HUES48 (cell line): ENCODE data around the gene CDCP1.
"Not testable (repeated sequence)": the region's sequence is repeated elsewhere in the genome, so short reads cannot be mapped to it uniquely, and the experiment has no call there.

ENCODE experiments used
- H3K27ac ChIP-seq: one replicate; pipeline ENCODE4 v1.7.0; 2013; ENCODE audit warnings: low read depth, low read length, inconsistent platforms
- H3K27me3 ChIP-seq: 2 replicates; pipeline ENCODE4 v1.6.1; 2013; ENCODE audit warnings: mild to moderate bottlenecking, low read length; ENCODE audit not compliant: control insufficient read depth, insufficient read depth
- H3K36me3 ChIP-seq: 2 replicates; pipeline ENCODE4 v1.6.1; 2013; ENCODE audit warnings: low read length; ENCODE audit not compliant: control insufficient read depth, insufficient read depth
- H3K4me1 ChIP-seq: 2 replicates; pipeline ENCODE4 v1.6.1; 2013; ENCODE audit warnings: mild to moderate bottlenecking, low read length; ENCODE audit not compliant: control insufficient read depth, insufficient read depth
- H3K4me3 ChIP-seq: 2 replicates; pipeline ENCODE4 v1.5.1; 2013; ENCODE audit warnings: mild to moderate bottlenecking, low read depth, low read length
- H3K9ac ChIP-seq: 2 replicates; pipeline ENCODE4 v1.6.1; 2013; ENCODE audit warnings: mild to moderate bottlenecking, low read depth, low read length, moderate library complexity
- H3K9me3 ChIP-seq: 2 replicates; pipeline ENCODE4 v1.6.1; 2013; ENCODE audit warnings: low read length; ENCODE audit not compliant: control insufficient read depth, insufficient read depth

Gene CDCP1

DNA sequence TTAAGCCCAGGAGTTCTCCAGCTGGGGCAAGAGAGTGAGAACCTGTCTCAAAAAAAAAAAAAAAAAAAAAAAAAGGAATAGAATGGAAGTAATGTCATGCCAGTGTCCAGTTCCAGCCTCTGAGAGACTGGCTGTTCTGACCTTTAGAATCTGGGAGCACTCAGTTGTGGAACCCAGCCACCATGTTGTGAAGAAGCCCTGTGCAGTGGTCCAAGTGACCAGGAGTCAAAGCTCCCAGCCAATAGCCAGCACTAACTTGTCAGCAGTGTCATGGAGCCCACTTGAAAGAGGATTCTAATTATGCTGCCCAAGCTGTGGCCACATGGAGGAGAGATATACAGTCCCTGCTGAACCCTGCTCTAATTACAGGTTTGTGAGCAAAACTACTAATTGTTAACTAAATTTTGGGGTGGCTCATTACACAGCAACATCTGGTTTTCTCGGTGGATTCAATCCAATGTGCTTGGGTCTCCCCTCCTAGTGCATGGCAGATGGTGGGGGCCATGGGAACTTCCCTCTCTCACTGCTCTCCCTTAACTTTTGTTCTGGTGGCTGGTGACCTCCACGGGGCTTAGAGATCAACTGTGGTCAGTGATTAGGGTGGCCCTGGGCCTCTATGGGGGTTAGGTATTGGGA lies 64.6 kb downstream of the CDCP1 start:
- Histone ChIP-seq H3K27me3 (no peaks in the 10 kb centered on the region), H3K27ac (no peak overlapping the region), H3K4me3 (no peak overlapping the region), H3K9me3 (no peaks in the 10 kb centered on the region), H3K36me3 (peaks cover 30% of the 10 kb centered on the region), H3K4me1 (peaks cover 2% of the 10 kb centered on the region; the same call in 1 of the 2 replicates), H3K9ac (no peak overlapping the region)

DNA sequence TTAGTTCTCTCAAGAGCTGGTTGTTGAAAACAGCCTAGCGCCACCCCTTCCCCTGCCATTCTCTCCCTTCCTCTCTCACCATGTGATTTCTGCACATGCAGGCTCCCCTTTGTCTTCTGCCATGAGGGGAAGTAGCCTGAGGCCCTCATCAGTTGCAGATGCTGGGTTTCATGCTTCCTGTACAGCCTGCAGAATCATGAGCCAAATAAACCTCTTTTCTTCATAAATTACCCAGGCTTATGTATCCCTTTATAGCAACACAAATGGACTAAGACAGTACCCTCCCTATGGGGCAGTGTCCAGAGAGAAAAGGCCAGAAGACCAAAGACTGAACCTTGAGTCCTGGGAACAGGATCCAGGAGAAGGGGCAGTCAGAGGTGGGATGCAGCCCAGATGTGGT lies 65.4 kb downstream of the CDCP1 start:
- Histone ChIP-seq H3K36me3 (peaks cover 22% of the 10 kb centered on the region), H3K27me3 (no peaks in the 10 kb centered on the region), H3K27ac (no peak overlapping the region), H3K4me3 (no peak overlapping the region), H3K9ac (no peak overlapping the region), H3K9me3 (no peaks in the 10 kb centered on the region), H3K4me1 (no peaks in the 10 kb centered on the region)

DNA sequence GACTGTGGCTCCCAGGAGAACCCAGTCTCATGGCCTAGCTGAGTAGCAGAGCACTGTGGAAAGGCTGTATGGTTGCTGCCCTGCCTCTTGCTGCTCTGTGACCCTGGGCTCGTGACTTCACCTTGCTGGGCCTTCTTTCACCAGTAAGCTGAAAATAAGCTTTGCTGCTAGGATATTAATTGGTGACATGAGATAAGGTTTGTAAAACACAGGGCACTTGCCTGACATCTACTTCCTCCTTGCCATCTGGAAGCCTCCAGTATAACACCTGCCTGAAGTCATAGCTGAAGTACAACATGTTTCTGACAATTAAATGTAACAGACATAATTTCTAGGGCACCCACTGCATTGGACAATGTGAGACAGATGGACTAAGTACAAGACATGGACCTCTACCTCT lies 66.5 kb downstream of the CDCP1 start:
- peaks cover 11% of the 10 kb centered on the region for H3K36me3 ChIP-seq
- no peaks in the 10 kb centered on the region for H3K4me1 ChIP-seq
- no peak overlapping the region for H3K9ac ChIP-seq
- H3K27ac ChIP-seq, result no peak overlapping the region
- no peaks in the 10 kb centered on the region for H3K27me3 ChIP-seq
- H3K9me3 ChIP-seq, result no peaks in the 10 kb centered on the region
- H3K4me3 ChIP-seq, result no peak overlapping the region

DNA sequence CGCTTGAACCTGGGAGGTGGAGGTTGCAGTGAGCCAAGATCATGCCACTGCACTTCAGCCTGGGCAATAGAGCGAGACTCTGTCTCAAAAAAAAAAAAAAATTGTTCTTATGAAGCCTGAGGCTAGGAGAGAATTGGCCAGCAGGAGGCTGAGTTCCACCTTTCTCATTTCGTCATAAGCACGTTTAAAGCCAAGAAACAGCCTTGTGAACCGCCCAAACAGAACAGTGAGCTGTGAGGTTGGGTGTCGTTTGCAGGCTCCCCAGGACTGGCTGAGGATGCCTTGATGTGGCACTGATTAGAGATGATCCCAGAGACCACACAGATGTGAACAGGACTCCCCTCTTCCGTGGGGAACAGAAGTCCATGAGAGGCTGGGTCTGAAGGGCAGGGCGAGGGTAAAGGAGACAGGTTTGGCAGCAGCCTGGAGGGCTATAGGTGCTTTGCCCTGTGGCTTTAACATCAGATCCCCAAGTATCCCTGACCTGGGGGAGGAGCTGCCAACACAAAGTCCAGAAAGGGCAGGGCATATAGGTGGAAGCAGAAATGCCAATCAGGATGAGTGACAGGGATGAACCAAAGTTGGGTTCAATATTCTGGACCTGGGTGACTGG lies 67.2 kb downstream of the CDCP1 start:
- H3K4me3 ChIP-seq, result no peak overlapping the region
- peaks cover 4% of the 10 kb centered on the region for H3K36me3 ChIP-seq
- H3K9me3 ChIP-seq, result no peaks in the 10 kb centered on the region
- no peaks in the 10 kb centered on the region for H3K4me1 ChIP-seq
- no peaks in the 10 kb centered on the region for H3K27me3 ChIP-seq
- H3K27ac ChIP-seq, result no peak overlapping the region
- no peak overlapping the region for H3K9ac ChIP-seq

DNA sequence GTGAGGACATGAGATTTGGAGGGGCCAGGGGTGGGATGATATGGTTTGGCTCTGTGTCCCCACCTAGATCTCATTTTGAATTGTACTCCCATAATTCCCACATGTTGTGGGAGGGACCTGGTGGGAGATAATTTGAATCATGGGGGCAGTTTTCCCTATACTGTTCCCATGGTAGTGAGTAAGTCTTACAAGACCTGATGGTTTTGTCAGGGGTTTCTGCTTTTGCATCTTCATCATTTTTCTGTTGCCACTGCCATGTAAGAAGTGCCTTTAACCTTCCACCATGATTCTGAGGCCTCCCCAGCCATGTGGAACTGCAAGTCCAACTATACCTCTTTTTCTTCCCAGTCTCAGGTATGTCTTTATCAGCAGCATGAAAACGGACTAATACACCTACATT lies 67.9 kb downstream of the CDCP1 start:
- not testable (repeated sequence) for H3K4me3 ChIP-seq, H3K27me3 ChIP-seq, H3K4me1 ChIP-seq, H3K36me3 ChIP-seq, H3K27ac ChIP-seq, H3K9me3 ChIP-seq, H3K9ac ChIP-seq

DNA sequence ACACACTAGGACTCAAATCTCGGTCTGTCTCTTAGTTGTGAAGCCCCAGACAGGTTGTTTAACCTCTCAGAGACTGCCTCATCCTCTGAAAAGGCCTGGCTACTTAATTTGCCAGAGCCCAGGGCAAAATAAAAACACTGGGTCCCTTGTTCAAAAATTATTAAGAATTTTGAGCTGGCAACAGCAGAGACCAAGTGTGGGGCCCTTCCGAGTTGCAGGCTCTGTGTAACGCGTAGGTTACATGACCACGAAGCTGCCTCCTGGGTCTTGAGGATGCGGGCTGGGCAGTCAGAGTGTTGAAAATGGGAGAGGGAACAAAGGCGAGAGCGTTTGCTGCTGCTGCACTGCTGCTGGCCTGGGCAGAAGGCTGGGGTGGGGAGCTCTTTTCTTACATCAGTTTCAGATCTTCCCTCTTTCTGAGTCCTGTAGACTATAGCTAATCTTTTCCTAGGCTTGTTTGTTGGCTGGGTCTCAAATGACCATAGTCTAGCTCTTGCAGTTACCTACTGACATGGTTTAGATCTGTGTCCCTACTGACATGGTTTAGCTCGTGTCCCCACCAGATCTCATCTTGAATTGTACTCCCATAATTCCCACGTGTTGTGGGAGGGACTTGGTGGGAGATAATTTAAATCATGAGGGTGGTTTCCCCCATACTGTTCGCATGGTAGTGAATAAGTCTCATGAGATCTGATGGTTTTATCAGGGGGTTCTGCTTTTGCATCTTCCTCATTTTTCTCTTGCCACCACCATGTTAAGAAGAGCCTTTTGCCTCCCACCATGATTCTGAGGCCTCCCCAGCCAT lies 70.2 kb downstream of the CDCP1 start:
- Histone ChIP-seq H3K36me3 (no peaks in the 10 kb centered on the region), H3K9me3 (no peaks in the 10 kb centered on the region), H3K4me1 (no peaks in the 10 kb centered on the region), H3K9ac (no peak overlapping the region), H3K27ac (no peak overlapping the region), H3K27me3 (no peaks in the 10 kb centered on the region), H3K4me3 (no peak overlapping the region)

DNA sequence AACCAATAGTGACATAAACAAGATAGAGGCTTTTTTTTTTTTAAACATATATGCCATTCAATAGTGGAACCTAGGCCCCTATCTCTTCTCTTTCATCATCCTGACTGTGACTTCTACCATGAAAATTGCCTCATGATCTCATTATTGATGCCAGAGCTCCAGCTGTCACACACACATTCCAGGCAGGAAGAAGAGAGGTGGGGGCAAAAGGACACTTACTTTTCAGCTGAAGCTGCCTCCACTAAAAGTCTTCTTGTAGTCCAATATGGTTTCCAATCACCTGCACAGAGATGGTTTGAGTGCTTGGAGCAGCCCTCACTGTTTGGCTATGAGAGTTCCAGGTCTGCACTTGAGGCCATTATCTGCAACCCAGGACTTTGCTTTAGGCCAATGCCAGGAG lies 75.1 kb downstream of the CDCP1 start:
- no peaks in the 10 kb centered on the region for H3K9me3 ChIP-seq
- H3K4me1 ChIP-seq, result no peaks in the 10 kb centered on the region
- no peak overlapping the region for H3K27ac ChIP-seq
- H3K9ac ChIP-seq, result no peak overlapping the region
- no peaks in the 10 kb centered on the region for H3K36me3 ChIP-seq
- H3K27me3 ChIP-seq, result no peaks in the 10 kb centered on the region
- no peak overlapping the region for H3K4me3 ChIP-seq

DNA sequence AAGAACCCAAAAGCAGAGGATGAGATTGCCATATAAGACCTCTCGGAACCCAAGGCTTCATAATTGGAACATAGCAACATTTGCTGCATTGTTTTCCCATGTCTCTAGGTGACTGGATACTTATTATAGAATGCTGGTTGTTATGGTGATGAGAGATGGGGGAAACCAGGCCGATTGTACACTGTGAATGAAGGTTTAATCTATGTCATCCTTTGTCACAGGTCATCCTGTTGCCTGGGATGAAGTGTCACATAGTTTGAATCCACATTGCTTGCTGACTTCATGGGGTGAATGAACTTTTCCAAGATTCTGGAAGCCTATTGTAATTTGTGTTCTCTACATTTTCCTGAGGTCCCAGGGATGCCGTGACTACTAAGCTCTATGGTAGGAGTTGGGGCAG lies 78.2 kb downstream of the CDCP1 start:
- no peak overlapping the region for H3K9ac ChIP-seq
- no peak overlapping the region for H3K27ac ChIP-seq
- H3K27me3 ChIP-seq, result no peaks in the 10 kb centered on the region

DNA sequence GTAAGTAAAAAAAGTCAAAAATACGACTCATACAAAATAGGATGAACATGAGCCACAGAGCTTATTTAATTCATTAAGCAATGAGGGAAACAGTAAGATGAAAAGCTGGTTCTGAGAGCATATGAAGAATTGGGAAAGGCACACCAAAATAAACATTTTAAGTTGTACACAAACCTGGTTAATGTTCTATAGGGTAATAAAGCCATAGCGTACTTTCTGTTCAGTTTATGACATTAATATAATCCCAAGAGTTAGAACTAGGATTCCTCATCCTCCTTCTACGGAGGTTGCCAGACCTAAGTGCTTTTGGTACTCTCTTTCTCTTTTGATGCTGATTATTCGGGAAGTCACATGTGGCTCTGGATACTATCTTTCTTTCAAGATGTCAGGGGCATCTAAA lies 78.7 kb downstream of the CDCP1 start:
- H3K27ac ChIP-seq, result no peak overlapping the region

More for the DNA sequence above, 78.2 kb downstream of the CDCP1 start:
- H3K36me3 ChIP-seq, result no peaks in the 10 kb centered on the region
- no peak overlapping the region for H3K4me3 ChIP-seq
- no peaks in the 10 kb centered on the region for H3K4me1 ChIP-seq
- H3K9me3 ChIP-seq, result no peaks in the 10 kb centered on the region

DNA sequence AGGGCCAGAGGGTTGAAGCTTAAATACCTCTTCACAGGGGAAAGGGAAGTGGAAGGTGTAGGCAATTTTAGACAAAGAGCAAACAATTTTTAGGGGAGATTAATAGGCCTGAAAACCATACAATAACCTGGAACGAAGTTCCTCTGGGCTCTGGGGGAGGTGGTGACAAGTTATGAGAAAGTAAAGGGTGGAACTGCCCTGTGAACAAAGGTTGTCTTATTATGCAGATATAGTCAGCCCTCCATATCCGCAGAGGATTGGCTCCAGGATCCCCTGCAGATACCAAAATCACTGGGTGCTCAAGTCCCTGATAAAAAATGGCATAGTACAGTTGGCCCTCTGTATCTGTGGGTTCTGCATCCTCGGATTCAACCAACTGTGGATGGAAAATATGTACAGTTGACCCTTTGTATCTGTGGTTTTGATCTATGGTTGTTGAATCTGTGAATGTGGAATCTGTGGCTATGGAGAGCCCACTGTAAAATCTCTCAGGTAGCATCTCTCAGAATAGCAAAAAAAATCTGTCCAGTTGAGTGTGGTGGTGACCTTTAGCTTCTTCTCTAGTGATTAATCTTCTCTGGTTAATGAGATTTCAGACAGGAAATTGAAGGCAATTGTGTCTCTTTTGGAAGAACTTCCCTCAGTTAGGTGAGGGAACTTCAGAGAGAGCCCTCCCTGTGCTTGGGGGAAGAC lies 79.9 kb downstream of the CDCP1 start:
- no peak overlapping the region for H3K4me3 ChIP-seq
- no peaks in the 10 kb centered on the region for H3K4me1 ChIP-seq
- H3K9me3 ChIP-seq, result no peaks in the 10 kb centered on the region
- H3K9ac ChIP-seq, result no peak overlapping the region
- H3K27ac ChIP-seq, result no peak overlapping the region
- peaks cover 2% of the 10 kb centered on the region; the same call in 1 of the 2 replicates for H3K27me3 ChIP-seq
- no peaks in the 10 kb centered on the region for H3K36me3 ChIP-seq

More for the DNA sequence above, 78.7 kb downstream of the CDCP1 start:
- Histone ChIP-seq H3K4me1 (no peaks in the 10 kb centered on the region), H3K36me3 (no peaks in the 10 kb centered on the region), H3K9ac (no peak overlapping the region), H3K4me3 (no peak overlapping the region), H3K9me3 (no peaks in the 10 kb centered on the region), H3K27me3 (no peaks in the 10 kb centered on the region)

DNA sequence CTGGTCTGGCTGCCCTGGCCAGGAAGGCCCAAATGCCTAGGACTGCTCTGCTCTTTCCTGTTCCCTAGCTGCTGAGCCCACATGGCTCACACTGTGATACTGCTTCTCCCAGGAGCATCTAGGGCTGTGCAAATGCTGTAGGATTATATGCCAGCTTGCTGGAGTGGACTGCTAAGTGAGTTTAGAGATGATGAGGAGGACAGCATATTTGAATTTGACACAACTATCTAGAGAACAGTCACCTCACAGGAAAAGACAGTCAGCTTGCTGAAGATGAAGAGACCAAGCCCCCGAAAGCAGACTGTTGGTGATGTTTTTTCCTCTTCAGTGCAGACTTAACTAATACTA lies 80.8 kb downstream of the CDCP1 start:
- peaks cover 6% of the 10 kb centered on the region; the same call in 1 of the 2 replicates for H3K4me1 ChIP-seq
- no peak overlapping the region for H3K27ac ChIP-seq

More for the DNA sequence above, 80.8 kb downstream of the CDCP1 start:
- no peaks in the 10 kb centered on the region for H3K9me3 ChIP-seq
- H3K36me3 ChIP-seq, result no peaks in the 10 kb centered on the region
- H3K9ac ChIP-seq, result no peak overlapping the region
- no peak overlapping the region for H3K4me3 ChIP-seq
- H3K27me3 ChIP-seq, result peaks cover 10% of the 10 kb centered on the region; the same call in 1 of the 2 replicates
